HG03432 (cell line): ENCODE data around the gene MAP2K2.

Experiments
- ATAC-seq: cut with Tn5 transposase; IDR thresholded peaks from one replicate; pipeline ENCODE4 v1.9.1; 2021; ENCODE audit warnings: mild to moderate bottlenecking, moderate library complexity; ENCODE audit not compliant: unreplicated experiment

The MAP2K2 gene

GRCh38 chr19:4046946-4047683 lies 76.8 kb downstream of the MAP2K2 start:
- no peak for ATAC-seq

- ATAC-seq, result no peak
Observed at GRCh38 chr19:4046362-4046691, 77.6 kb downstream of the MAP2K2 start.

DNA sequence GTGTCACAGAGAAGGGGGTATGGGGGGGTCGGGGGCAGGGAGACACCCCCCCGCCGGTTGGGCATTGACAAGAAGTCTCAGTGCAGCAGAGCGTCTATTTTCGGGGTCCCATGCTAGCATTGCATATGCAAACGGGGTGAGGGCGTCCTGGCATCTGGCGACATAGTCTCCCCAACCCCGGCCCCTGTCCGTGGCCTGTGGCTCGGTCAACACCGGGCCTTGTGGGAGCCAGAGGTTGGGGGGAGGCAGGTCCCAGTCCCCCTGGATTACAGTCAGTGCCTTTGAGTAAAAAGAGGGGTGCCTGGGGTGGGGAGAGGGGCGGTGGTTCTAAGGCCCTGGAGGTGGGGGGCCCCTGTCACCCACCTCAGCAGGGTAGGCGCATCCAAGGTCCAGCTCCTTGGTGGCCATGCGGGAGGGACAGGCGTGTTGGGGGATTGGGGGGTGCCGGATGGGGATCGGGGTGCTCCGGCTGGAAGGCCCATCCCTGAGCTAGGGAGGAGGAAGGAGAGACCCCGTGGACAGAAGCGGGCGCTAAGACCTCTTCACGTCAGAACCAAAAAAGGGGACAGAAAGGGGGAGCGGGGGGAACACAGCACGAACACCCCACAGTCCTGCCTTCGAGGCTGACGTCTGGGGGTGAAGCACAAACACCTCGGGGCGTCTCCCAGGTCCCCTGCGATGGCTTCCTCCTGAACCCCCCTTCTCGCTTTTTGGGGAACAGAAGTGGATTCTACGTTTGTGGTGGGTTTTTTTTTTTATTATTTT lies 78.1 kb downstream of the MAP2K2 start:
- no peak for ATAC-seq

DNA sequence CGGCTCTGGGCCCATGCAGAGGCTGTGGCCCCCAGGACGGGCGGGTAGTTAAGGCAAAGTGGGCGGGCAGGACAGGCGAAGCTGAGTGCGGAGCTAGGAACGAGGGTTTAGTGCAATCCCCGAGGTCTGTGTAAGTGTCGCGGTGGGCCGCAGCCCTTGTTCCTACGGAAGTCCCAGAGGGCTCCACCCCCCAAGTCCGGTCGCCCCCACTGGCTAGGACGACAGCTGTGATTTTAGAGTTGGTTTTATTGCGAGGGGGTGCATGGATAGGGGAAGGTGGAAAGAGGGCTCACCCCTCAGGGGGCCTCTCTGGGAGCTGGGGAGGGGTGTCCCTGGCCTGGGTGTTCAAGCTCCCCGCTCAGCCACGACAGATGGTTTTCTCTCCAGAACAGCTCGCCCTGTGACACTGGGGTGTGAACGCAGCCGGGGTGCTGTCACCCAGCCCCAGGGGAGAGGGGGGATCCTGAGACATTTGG lies 78.9 kb downstream of the MAP2K2 start:
- no peak for ATAC-seq

DNA sequence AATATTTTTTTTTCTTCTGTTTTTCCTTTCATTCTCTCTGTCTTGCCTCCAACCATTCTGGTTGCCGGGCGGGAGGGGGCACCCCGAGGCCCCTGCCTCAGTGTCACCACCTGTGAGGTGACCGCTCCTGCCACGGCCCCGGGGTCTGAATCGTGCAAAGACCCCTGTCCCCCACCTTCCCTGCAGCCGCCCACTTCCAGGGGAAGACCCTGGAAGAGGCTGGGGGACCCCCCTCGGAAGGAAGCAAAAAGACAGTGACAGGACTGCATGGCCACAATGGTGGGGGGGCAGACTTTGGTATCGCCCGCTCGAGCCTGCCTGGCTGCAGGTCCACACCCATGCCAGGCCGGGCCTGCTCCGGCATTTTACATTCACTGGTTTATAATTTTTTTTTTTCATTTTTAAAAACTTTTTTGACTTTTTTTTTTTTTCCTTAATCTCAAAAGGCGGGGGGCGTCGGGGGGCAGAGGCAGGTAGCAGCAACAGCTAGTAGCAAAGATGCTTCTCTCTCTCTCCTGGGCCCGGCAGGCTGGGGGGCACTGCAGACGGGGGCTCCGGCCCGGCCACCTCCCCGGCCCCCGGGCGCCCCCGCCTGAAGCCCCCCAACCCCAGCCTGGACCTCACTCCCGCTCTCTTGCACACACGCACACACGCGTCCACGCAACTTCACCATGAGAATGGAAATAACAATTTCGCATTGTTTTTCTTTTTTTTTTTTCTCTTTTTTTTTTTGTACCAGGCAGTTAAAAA lies 79.8 kb downstream of the MAP2K2 start:
- no peak for ATAC-seq

DNA sequence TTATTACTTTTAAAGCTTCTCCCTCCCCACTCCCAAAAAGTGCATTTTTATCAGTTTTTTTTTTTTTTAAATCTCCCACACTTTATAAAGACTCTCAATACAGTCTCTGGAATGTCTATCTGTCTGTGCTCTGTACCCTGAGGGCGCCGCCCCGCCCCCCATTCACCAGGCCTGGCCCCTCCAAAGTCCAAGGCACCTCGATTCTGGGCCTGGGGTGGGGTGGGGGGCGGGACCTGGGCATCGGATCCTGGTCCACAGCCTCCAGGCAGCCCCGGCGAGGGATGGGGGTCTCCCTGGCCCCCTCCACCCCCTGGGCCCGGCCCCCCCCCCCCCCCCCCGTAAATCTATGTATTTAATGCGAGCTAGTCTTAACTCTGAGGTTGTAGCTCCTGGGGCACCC lies 80.5 kb downstream of the MAP2K2 start:
- no peak for ATAC-seq

DNA sequence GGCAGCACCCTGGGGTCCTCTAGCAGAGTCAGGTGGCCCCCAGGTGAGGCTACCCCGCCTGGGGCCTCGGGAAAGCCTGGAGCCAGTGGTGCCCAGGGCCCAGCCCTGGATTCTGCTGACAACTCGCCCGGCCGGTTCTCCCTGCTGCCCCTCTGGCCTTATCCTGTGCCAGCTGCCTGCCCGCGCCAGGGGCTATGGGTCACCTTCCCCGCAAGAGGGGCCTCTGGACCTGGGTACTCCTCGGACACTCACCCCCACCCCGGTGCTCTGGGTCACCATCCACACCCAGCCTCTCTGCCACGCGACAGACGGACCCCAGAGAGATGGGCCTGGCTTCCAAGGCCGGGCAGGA lies 81.2 kb downstream of the MAP2K2 start:
- no peak for ATAC-seq

GRCh38 chr19:4042064-4042730 lies 81.7 kb downstream of the MAP2K2 start:
- ATAC-seq, result no peak
